Activated CD8-positive, alpha-beta memory T cell treated with anti-CD3 and anti-CD28 coated beads for 4 hours (primary cell): Measurements from ENCODE around the gene RNF144A.
"Not testable (repeated sequence)": the region's sequence is repeated elsewhere in the genome, so short reads cannot be mapped to it uniquely, and the experiment has no call there.

Experiments
- DNase-seq, 2 donors: peaks; one replicate each; pipeline ENCODE4 v3.0.0-alpha.2; 2020; ENCODE audit warnings: low read depth in 2 of 2

RNF144A gene

DNA sequence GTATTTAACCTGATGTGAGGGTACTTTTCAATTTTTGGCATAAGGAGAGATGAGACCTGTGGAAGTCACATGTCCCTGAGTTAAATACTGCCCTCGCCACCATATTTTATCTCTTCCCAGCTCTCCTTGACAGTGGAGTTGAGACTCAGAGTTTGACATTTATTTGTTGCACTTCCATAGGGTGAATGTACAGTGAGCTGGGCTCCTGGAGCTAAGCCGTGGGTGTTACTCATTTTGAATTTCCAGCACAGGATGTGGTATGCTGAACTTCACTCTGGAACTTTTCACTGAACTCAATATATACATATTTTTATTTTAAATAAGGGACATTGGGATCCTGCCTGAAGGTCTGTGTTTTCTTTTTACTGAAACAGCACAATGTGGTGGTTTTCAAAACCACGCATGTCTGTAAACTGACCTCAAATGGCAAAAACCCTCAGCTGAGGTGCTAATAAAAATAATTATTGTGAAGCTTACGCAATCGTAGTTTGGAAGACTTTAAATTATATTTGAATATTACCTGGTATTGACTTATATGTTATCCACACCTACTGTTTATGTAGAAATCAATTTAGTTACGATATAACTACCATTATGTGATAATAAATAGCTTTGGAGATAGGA is 12.1 kb downstream of the RNF144A start:
- DNase-seq = no peak

- no peak for DNase-seq
These were observed 13.9 kb downstream of the RNF144A start for GRCh38 chr2:6930923-6931647.

DNA sequence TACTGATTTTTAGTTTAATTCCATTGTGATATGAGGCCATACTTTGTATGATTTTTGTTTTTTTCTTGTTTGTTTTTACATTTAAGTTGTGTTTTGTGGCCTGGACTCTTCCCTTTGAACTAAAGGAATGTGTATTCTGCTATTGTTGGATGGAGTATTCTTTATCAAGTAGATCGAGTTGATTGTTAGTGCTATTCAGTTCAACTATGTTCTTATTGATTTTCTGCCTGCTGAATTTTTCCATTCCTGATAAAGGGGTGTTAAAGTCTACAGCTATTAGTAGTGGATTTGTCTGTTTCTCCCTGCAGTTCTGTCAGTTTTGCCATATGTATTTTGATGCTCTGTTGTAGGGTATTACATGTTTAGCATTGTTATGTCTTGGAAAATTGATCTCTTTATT is 14.5 kb downstream of the RNF144A start:
- no peak for DNase-seq

DNA sequence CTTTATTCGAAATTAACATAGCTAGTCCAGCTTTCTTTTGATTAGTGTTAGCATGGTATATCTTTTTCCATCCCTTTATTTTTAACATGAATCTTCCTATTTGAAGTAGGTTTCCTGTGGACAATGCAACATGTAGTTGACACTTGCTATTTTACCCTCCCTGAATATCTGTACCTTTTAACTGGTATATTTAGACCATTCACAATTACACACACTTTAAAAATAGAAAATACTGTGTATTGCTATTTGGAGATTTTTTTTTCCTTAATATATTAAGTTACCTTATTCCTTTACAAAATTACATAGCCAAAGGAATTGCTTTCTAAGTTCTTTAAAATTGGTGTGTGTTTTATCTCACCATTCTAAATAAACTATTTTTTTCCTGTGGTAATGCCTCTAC is 15.0 kb downstream of the RNF144A start:
- DNase-seq = no peak

DNA sequence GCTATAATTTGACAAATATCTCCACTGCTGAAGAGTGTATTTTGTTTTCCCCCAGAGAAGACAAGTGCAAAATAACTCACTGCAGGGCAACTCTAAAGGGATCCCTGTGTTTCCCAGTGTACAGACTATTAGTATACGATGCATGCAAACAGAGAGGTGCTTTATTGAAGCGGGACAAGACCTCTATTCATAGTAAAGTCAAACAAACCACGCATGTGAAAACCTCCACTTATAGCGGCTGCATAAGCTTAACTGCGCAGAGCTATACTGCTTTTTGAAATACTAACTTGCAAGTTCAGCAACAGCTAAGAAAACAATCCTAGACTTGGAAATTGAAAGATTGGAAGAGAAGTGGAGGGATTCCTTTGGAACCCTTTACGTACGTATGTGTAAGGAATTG is 15.6 kb downstream of the RNF144A start:
- DNase-seq = no peak

DNA sequence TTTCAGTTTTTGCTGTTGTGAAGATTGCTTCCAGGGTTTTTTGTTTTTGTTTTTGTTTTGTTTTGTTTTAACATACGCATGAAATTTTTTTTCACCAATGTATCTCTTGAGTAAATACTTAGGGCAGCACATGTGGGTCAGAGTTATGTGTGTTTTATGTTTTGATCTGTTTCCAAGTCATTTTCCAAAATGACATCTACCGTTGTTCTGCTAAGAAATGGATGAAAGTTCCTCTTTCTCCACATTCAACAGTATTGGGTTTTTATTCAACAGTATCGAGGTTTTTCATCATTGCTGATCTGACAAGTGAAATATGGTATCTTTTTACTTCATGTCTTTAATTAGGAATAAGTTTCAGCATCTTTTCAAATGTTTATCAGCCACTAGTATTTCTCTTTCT is 16.7 kb downstream of the RNF144A start:
- no peak for DNase-seq

GRCh38 chr2:6934345-6934744 is 17.1 kb downstream of the RNF144A start:
- DNase-seq = no peak

DNA sequence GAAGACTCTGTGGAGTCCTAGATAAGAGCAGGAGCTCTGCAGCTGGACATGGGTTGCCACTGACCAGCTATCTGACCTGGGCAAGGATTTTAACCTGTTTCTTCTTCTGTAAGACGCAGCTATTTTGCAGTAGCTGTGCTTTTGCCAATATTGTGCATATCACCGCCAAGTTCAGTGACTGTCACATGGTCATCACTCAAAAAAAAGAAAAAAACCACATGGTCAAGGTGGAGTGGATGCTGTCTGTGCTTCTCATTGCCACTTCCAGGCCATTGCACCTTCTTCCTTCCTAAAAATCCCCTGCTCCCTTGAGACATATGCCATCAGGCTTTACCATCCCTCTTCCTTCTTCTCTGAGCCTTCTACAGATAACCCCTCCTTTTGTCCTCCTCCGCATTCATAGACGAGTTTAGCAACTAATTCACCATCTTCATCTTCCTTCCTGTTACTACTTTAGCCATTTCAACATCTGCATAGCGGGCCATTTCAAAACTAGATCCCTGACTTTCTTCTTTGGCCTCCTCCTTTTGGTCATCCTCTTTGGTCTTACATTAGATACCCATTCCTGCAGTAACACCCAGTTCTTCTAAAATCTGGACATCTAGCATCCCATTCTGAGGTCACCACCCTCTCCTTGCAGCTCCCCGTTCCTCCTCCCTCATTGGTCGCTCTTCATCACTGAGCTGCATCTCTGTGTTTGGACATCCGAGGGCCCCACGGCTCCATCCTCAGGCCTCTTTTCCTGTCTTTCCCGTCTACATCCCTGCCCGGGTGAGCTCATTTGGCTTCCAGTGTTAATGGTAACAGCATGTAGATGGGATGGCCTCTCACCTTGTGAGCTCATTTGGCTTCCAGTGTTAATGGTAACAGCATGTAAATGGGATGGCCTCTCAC is 17.8 kb downstream of the RNF144A start:
- no peak for DNase-seq

DNA sequence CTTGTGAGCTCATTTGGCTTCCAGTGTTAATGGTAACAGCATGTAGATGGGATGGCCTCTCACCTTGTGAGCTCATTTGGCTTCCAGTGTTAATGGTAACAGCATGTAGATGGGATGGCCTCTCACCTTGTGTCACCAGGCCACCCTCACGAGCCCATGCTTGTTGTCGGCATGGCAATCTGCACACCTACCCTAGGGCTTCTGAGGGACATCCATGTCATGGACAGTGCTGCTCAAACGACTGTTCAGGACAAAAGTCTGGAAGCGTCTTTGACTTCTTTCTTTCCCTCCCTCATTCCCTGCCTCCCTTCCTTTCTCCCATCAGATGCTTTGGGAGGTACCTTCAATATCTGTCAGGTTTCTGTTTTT is 18.4 kb downstream of the RNF144A start:
- not testable (repeated sequence) for DNase-seq

GRCh38 chr2:6937157-6937556 is 19.9 kb downstream of the RNF144A start:
- DNase-seq = no peak

GRCh38 chr2:6937582-6937981 is 20.4 kb downstream of the RNF144A start:
- no peak for DNase-seq

DNA sequence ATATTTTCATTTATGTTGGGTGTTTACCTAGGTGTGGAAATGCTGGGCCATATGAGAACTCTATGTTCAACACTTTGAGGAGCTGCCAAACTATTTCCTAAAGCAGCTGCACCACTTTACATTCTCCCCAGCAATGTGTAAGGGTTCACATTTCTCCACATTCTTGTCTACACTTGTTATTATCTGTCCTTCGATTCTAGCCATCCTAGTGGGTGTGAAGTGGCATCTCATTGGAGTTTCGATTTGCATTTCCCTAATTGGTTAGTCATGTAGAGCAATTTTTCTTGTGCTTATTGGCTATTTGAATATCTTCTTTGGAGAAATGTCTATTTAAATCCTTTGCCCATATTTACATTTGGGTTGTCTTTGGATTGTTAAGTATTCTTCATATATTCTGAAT is 21.9 kb downstream of the RNF144A start:
- no peak for DNase-seq

GRCh38 chr2:6940820-6941219 is 23.6 kb downstream of the RNF144A start:
- DNase-seq = no peak

DNA sequence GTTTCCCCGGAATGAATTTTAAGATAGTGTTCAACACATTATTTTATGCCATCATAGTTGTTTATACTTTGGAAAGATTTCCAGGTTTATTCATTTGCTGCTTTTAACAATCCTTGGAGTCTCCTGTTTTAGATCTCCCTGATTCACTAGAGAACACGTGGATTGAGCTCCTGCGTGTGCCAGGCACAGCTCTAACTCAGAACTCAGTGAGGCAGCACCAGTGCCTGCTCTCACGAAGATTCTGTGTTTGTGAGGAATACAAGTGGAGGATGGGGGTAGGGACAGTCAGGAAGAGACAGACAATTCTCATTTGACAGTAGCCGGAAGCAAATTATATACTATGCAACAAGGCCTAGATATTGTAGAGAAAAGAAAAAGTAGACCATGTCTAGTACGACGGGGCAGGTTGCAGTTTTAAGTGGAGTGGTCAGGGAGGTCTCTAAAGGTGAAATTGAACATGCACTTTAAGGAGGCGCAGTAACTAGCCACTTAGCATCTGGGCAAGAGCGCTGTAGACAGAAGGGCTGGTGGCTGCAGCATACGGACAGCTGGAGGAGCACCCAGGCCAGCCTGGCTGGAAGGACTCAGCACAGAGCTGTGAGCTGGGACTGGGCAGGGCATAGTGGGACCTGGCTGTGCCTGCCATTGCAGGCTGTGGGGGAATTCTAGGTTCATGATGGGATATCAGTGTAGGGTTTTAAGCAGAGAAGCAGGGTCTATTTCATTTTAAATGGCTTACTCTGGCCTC is 24.3 kb downstream of the RNF144A start:
- DNase-seq = no peak

DNA sequence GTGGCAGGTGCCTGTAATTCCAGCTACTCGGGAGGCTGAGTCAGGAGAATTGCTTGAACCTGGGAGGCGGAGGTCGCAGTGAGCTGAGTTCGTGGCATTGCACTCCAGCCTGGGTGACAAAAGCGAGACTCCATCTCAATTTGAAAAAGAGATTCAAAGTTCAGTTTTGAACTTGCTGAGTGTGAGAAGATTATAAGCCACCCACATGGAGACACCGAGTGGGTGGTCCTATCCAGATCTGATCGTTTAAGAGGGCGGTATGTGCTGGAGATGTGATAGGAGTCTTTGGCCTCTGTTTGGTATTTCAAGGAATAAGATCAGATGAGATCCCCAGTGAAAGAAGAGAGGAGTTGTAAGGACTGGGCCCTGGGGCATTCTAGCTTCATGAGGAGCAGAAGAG is 25.6 kb downstream of the RNF144A start:
- DNase-seq = no peak

DNA sequence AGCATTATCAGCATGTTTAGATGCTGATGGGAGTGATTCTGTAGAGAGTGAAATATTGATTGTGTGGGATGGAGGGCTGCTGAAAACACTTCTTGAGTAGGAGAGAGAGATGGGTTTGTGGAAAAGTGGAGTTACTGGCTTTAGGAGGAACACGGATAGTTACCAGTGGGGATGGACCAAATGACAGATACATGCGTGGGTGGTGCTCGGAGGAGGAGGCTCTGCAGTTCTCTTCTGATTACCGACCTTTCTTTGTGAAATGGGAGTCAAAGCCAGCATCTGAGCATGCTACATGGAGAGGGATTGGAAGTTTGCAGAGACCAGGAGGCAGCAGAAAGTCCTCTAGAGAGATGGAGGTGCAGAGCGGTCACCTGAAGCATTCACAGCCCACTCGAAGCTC is 26.3 kb downstream of the RNF144A start:
- no peak for DNase-seq

GRCh38 chr2:6943971-6944370 is 26.8 kb downstream of the RNF144A start:
- DNase-seq = no peak

GRCh38 chr2:6944555-6944954 is 27.3 kb downstream of the RNF144A start:
- no peak for DNase-seq

GRCh38 chr2:6945087-6945813 is 28.0 kb downstream of the RNF144A start:
- DNase-seq = no peak

GRCh38 chr2:6945821-6946220 is 28.6 kb downstream of the RNF144A start:
- DNase-seq = no peak

GRCh38 chr2:6946722-6947121 is 29.5 kb downstream of the RNF144A start:
- no peak for DNase-seq
